ENCODE data around the gene TIMM44.
"Not testable (repeated sequence)": the region's sequence is repeated elsewhere in the genome, so short reads cannot be mapped to it uniquely, and the experiment has no call there.

Gene TIMM44

DNA sequence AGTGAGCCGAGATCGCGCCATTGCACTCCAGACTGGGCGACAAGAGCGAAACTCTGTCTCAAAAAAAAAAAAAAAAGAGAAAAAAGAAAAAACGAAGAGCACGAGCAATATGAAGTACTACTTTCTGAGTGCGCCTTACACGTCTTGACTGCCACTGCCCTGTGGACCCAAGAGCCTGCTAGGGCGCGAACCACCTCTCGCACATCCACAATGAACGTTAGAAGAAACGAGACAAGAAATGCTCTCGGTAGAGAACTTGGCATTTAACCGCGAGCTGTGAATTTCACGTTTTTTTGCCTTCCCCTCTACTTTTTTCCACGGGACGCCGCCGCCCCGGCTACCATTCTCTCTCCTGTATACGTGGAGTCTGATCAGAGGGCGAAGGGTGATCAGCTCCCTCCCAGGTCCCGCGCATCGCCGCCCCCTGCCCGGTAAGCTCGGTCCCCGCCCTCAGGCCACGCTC, 454 bp downstream of the TIMM44 start:
- DNase-seq, result no peak

DNA sequence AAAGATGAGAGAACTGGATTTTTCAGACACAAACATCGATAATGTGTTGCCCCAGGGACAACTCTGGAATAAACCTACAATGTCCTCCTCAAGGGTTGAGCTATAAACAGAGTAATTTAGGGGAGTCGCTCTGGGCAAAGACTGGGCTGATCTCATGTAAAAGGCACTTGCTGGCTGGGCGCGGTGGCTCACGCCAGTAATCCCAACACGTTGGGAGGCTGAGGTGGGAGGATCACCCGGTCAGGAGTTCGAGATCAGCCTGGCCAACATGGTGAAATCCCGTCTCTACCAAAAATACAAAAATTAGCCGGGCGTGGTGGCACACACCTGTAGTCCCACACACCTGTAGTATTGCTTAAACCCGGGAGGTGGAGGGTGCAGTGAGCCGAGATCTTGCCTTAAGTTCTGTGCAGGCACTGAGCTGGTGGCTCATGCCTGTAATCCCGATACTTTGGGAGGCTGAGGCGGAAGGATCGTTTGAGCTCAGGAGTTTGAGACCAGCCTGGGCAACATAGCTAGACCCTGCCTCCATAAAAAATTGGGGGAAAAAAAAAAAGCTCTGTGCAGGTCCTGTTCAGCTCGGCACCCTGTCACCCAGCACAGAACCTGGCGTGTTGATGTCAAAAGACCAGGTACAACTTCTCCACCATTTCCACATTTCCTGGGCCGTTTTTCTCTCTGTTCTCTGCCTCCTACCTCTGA, 1.4 kb downstream of the TIMM44 start:
- DNase-seq, result no peak

DNA sequence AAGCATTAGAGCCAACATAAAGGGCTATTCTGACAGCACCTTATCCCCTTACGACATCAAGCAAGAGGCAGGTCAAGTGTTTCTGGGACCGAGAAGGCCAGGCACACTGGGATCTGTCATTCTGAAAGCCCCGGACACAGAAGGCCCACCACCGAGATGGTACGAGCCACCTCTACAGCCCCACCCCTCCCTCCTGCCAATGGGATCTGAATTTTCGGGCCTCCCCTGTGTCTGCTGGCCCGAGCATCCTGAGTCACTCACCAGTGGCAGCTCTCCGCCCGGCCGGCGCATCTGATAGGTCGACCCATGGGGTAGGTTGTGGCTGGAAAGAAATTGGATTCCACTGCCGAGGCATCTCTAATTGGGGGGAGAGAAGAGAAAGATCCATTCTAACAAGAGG, 2.6 kb downstream of the TIMM44 start:
- DNase-seq, result no peak

DNA sequence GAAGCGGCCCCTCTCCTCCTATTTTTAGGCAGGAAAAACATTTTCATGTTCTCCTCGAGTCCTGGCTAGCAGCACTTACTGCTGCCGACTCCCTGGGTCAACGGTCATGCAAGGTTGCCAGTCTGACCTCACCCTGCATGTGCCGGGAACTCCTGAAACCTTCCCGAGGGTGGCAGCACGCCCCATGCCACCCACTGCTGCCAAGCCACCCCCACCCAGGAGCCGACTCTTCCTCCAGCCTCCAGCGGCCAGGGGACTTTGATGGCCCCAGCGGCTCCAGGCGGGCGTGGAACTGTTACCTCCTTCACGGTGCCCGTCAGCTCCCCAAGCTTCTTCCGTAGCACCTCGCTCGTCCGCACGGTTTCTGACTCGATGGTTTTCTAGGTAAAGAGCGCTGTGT, 8.7 kb downstream of the TIMM44 start:
- DNase-seq, result no peak

DNA sequence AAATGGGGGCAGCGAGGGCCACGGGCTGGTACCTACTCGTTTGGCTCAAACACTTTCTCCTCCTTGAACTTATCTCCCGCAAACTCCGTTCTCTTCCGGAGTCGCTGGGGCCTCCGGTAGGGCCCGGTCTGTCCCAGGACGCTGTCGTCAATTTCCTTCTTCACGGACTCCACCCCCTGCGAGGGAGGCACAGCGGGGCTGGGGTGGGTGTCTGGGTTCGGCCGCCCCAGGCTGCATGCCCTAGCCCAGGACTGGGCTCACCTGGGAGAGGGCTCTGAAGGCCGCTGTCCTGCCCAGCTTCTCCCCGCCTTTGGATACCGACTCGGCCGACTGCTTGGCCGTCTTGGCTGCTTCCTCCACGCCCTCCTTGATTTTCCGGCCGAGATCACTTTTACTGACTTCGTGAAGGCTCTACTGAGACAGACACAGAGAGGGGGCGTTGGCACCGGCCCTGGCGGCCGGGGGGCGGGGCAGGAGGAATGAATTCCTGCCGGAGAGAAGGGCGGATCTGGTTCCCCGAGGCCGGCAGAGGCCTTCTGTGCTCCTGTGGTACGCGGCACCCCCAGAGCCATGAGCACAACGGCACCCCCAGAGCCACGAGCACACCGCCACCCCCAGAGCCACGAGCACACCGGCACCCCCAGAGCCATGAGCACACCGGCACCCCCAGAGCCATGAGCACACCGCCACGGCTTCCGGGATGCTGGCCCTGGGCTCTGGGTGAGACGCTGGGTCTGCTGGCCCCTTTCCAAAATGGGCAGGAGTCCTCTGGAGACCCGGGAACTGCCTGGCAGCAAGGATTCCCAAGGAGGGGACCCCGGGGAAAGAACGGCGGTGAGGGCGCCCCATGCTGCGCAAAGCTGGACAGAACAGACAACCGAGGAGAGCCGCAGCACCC, 9.4 kb downstream of the TIMM44 start:
- no peak for DNase-seq

DNA sequence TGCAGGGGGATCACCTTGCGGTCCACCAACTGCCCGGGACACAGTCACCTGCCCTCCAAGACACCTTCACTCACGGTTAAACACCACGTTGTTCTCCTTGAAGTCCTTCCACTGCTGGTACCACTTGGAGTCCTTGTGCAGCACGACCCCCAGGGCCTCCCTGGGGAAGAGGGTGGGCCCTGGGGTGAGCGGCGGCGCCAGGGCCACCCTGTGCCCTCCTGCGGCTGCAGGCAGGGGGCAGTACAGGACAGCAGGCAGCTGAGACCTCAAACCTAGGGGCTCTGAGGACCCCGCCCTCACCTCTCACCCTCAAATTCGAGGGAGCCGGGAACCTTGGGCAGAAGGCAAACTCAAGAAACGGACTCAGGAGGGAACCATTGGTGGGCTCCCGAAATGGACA, 10.1 kb downstream of the TIMM44 start:
- DNase-seq, result no peak

DNA sequence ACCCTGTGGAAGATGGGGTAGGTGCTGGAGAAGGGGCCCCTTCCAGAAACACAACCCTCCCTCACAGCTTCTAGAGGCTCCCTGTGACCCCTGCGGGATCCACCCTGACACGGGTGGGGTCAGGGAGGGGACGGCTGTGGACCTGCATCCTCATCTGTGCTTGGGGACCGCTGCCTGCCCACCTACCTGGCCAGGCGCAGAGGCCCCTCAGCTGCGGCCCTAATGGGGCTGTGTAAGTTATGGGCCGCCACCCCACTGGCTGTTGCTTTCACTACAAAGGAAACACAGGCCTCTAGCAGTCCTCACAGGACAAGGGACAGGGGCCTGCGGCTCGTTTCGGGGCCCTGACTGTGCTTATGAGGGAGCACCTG, 10.6 kb downstream of the TIMM44 start:
- no peak for DNase-seq

DNA sequence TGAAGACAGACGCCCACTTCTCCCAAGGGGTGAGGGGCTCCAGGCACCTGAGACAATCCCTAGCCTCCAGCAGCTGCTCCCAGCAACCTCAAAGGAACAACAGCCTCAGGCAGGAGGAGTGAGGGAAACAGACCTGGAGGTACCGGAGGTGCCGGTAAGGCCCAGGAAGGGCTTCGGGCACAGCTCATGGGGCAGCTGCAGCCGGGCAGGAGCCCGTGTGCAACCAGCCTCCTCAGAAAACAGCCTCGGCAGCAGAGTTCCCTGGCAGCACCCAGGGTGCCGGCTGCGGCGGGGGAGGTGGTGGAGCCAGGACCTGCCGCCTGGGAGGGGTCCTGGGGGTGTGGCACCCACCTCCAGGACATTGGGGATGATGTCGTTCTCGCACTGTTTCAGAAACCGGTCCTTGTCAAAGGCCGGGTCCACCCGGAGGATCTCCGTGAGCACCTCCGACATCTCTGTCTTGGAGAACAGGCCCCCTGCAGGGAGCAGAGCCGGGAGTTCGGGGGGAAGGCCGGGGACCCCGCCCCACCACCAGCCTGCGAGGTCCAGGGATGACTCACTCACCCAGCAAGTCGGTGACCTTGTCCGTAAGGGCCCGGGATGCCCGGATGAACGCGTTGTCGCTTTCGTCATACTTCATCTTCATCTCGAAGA, 11.1 kb downstream of the TIMM44 start:
- DNase-seq, result no peak

DNA sequence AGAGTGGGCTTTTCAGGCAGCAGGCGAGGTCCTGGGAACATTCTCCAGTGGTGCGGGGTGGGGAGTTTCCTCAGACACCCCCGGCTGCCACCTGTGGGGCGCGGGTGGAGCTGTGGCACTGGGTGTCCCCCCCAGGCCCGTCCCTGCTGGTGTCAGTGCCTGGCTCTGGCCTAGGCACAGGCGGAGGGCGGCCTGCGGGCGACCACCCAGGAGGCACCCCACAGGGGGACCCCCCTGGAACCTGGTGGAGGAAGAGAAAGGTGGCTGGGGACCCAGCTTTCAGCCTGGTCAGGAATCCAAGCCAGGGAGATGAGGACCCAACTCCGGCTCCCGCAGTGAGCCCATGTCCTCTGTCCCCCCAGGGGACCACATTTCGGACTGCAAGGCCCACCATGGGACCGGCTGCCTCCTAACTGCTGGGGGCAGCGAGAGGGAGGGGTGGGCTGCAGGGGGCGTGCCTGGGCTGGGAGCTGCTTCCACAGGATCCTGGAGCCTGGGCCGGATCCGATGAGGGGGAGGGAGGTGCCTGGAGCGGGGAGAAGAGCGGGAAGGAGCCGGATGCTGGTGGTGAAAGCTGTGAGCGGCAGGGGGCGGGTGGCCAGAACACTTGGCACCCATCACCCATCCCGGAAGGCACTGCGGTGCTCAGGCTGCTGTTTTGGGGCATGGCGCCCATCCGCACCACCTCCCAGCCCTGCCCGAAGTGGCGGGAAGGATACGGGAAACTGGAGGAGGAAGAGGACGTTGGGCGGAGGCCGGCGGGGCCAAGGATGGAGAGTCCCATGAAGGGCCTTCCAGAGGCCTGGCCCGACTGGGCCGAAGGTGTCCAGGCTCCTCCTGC, 12.0 kb downstream of the TIMM44 start:
- no peak for DNase-seq

DNA sequence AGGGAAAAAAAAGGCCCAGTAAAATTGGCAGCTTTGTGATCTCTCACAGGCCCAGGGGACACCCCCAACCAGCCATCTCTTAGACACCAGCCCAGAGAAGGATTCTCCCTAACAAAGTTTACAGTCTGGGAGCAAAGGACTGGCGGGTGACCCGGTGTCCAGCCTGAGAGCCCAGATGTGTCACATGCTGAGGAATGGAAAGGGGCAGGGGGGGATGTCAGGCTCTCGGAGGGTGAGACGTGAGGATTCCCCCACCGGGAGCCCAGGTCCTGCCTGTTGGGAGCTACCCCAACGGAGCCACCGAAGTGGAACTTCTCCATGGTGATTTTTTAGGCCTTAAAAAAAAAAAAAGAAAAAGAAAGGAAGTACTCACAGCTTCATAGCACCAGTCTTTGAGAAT, 12.7 kb downstream of the TIMM44 start:
- no peak for DNase-seq

DNA sequence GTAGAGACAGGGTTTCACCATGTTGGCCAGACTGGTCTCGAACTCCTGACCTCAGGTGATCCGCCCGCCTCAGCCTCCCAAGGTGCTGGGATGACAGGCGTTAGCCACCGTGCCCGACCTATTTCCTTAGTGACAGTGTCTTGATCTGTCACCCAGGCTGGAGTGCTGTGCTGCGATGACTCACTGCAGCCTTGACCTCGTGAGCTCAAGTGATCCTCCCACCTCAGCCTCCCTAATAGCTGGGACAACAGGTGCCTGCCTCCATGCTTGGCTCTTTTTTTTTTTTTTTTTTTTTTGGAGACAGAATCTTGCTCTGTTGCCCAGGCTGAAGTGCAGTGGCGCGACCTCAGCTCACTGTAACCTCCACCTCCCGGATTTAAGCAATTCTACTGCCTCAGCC, 13.4 kb downstream of the TIMM44 start:
- DNase-seq, result not testable (repeated sequence)

DNA sequence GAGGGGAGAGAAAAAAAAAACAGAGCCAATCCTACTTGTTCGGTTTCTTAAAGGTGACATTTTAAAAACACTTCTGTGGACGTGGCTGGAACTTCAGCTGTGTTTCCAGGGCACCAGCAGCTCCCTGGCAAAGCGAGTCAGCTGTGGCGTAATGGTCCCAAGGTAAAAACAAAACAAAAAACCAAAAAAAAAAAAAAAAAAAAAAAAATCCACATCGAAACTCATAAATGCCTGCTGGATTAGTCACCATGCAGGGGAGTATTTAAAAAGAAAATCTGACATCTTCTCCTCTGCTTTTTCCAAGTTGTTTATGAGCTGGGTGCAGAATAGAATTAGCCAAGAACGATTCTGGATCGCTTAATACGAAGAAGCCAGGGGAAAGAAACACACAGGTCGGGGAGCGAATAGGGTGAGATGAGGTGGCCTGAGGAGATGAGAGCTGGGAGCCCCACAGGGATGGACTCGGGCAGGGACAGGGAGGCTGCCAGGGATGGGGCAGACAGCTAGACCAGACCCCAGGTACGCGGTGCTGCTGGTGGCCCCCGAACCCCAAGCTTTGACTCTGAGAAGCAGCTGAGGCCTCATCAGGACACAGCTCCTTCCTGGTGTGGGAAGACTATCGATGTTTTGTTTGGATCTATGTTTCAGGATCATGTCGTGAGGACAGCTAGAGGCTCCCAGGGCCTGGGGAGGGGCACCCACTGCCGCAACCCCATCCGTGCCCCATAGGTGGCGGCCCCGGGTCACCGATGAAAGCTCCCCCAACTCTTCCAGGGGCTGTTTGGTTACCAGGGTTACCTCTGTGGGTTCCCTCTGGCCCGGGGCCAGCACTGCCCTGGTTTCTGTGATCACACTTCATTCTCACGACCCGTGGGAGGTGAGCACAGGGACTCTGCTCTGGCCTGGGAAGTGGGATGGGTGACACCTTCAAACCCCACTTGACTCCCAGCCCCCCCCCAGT, 14.4 kb downstream of the TIMM44 start:
- DNase-seq, result peak; percentile 73

DNA sequence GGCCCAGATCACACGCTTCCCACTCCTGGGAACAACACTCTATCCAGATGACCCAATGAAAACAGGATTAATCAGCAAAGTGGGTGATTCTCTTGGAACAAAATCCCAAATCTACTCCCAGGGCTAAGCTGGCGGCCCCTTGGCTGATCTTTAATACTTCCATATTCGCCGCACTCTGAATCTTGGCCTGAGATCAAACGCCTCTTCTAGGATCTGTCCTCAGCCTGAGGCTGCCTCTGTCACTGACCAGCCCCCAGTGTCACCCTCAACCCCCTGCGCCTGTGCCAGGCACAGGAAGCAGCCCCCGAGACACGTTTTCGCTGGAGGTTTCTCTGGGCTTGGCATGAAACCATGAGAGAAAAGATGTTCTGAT, 15.1 kb downstream of the TIMM44 start:
- no peak for DNase-seq

DNA sequence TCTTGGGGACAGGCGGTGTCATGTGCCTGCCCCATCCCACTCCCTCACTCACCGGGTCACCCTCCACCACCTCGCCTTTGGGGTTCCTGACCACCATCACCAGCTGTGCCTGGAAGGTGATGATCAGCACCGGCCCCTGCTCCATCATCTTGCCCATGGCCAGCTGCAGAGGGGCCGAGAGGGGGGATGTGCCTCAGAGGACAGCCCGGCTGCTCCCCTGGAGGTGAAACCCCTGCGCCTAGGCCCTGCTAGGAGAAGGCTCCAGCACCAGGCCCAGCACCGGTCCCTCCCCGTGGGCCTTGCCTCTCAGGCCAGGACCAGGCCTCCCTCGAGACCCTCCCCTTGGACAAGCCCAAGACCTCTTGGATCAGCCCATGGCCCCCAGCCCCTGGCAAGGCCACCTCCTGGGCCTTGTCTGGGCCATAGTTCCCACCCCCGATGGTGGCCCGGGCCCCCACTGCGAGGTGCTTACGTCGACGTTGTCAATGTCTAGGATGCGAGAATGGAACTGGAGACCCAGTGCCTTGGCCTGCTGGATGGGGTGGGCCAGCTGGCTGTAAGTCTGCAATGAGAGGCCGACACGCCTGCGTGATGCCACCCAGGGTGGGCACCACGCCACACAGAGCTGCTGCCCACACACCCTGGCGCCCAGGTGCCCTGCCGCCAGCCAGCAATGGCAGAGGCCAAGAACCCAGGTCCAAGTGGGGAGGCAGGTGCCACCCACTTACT, 15.7 kb downstream of the TIMM44 start:
- DNase-seq, result no peak

DNA sequence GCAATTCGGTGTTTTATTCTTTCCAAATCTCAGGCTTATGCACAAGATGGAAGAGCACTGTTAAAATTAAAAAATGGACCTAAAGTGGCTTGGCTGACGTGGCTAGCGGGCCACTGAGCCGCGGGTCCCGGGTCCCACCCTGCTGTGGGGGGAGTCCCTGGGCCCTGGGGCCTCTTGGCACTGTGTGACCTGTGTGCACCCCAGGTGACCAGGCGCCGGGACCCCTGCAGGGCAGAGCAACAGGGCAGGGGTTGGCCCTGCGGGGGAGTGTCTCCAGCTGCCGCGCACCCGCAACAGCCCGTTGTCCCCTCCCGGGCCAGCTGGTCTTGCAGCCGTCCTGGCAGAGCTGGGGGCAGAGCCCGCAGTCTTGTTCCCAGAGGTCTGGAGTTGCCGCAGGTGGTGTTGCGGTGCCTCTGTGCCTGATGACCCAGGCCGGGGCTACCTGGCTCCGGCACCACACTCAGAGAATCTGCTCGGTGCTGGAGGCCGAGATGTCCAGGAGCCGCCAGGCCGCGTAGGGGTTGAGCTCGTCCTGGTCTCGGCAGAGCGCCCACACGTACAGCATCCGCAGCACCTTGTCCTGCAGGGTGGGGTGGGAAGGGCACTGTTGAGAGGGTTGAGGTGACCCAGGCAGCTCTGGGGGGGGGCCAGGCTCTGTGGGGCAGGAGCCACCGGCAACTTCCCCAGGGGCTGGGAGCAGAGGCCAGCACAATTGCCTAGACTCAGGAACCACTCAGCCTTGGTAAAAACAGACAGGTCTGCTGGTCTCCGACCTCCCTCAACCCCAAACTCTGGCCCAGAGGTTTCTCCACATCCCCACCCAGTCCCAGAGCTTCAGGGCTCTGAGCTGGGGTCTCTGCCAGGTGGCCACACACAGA, 16.5 kb downstream of the TIMM44 start:
- no peak for DNase-seq

DNA sequence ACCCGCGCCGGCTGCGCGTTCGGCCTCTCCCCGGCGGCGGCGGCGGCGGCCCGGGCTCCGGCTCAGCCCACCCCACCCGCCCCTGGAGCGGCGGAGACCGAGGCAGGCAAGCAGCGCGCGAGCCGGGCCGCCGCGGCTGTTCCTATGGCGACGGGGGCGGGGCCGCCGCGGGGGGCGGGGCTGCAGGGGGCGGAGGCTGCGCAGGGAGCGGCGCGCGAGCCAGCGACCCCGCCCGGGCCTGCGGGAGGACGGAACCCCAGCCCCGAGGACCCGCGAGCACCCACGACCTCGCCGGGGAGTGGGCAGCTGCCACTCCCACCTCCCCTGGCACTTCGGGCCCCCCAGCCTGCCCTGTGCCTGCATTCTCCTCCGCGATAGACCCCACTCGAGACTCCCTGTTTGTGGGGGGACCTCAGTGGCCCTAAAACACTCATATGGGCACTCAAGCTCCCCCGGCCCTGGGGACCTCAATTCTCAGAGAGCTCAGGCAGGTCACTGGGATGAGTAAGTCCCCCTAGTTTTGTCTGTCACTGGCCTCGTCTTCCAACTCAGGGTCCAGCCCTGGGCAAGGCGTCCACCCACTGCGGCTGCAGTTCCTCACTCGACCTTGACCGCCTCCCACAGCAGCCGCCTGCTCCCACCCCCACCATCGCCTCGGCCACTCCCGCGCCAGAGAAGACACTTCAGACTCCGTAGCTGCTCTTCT, 17.3 kb downstream of the TIMM44 start, which contains the start of gene CTXN1:
Gene CTXN1 (minus strand): TSS at position 115 of the 706 bp plus-strand sequence. CDS start 597 bp downstream, outside the sequence.
- DNase-seq, result peak; percentile 68

DNA sequence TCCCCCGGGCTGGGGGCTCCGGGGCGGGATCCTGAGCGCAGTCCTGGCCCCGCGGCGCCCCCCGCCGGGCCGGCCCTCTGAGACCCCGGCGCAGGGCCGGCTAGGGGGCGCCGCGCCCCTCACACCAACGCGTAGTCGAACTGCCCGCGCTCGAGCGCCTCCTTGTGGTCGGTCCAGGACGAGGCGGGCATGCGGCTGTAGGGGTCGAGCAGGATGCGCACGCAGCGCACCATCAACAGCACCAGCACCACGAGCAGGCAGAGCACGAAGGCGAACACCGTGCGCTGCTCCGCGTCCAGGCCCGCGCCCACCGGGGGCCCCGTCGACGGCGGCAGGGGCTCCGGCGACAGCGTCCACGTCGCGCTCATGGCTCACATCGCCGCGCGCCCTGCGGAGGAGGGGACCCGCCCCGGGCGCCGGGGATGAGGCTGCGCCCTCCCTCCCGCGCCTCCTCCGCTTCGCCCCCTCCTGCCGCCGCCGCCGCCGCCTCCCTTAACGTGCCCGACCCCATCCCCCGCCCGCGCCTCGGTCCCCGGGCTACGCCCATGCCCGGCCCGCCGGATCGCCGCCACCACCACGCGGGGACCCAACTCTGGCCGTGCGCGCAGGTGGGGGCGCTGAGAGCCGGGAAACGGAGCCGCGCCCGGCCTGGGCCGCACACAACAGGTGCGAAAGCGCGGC, 18.2 kb downstream of the TIMM44 start:
- DNase-seq, result peak; percentile 67

DNA sequence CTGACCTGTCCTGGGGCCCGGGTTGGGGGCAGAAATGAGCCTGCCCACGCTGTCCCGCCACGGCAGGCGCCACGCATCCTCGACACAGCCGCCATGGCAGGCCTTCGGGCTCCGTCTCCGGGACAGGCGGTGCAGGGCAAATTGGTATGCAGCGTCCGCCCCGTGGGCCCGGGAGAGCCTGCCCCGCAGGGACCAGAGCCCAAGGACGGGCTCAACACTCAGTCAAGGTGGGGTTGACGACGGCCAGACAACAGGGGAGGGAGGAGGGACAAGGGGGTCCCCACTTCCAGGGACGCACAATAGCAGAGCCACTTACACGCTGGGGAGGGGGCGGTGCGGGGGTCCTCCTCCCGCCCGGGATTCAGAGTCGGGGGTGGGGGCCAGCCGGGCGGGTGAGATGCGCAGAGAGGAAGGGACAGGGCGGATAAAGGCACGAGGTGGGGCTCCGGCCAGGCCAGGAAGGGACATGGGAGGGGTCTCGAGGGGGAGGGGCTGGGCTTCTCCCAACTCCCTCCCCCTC, 18.8 kb downstream of the TIMM44 start:
- no peak for DNase-seq
